GM21447 (cell line): ENCODE data around the gene SPI1.

Source experiments
- ATAC-seq: cut with Tn5 transposase; IDR thresholded peaks from one replicate; pipeline ENCODE4 v1.9.1; 2021; ENCODE audit not compliant: unreplicated experiment

SPI1 gene

GRCh38 chr11:47360341-47360740 lies 18.0 kb downstream of the SPI1 start:
- no peak for ATAC-seq

GRCh38 chr11:47359586-47359985 lies 18.8 kb downstream of the SPI1 start:
- ATAC-seq = no peak

- ATAC-seq = no peak
Measured at GRCh38 chr11:47359162-47359561, 19.2 kb downstream of the SPI1 start.

- ATAC-seq = no peak
Measured at GRCh38 chr11:47358731-47359051, 19.7 kb downstream of the SPI1 start.

GRCh38 chr11:47357985-47358730 lies 20.2 kb downstream of the SPI1 start:
- no peak for ATAC-seq

GRCh38 chr11:47356998-47357329 lies 21.4 kb downstream of the SPI1 start:
- ATAC-seq = no peak

- no peak for ATAC-seq
Measured at GRCh38 chr11:47356129-47356997, 22.0 kb downstream of the SPI1 start.

- ATAC-seq = no peak
Measured at GRCh38 chr11:47355283-47356128, 22.8 kb downstream of the SPI1 start.

GRCh38 chr11:47354913-47355282 lies 23.4 kb downstream of the SPI1 start:
- no peak for ATAC-seq

GRCh38 chr11:47353978-47354774 lies 24.2 kb downstream of the SPI1 start:
- no peak for ATAC-seq

- no peak for ATAC-seq
Measured at GRCh38 chr11:47352556-47352955, 25.8 kb downstream of the SPI1 start, which contains the start of gene MYBPC3. TSS of gene MYBPC3 (minus strand) at chr11:47352702. CDS start at chr11:47352647, 55 bp downstream.

GRCh38 chr11:47351156-47352126 lies 26.9 kb downstream of the SPI1 start:
- no peak for ATAC-seq

GRCh38 chr11:47350315-47350714 lies 28.0 kb downstream of the SPI1 start:
- ATAC-seq = no peak

- ATAC-seq = no peak
Measured at GRCh38 chr11:47349521-47350095, 28.7 kb downstream of the SPI1 start.

GRCh38 chr11:47348859-47349258 lies 29.5 kb downstream of the SPI1 start:
- ATAC-seq = no peak

- no peak for ATAC-seq
Measured at GRCh38 chr11:47348131-47348802, 30.1 kb downstream of the SPI1 start.

- no peak for ATAC-seq
Measured at GRCh38 chr11:47347137-47347536, 31.2 kb downstream of the SPI1 start.

- no peak for ATAC-seq
Measured at GRCh38 chr11:47345890-47346563, 32.3 kb downstream of the SPI1 start.
